Epidermal melanocyte (primary cell): ENCODE results near the gene PKP3.
"Not testable (repeated sequence)": the region's sequence is repeated elsewhere in the genome, so short reads cannot be mapped to it uniquely, and the experiment has no call there.

ENCODE experiments used
- DNase-seq: peaks from one replicate; pipeline ENCODE4 v3.0.0; 2011; ENCODE audit warnings: low spot score; ENCODE audit not compliant: insufficient read length

The PKP3 gene

DNA sequence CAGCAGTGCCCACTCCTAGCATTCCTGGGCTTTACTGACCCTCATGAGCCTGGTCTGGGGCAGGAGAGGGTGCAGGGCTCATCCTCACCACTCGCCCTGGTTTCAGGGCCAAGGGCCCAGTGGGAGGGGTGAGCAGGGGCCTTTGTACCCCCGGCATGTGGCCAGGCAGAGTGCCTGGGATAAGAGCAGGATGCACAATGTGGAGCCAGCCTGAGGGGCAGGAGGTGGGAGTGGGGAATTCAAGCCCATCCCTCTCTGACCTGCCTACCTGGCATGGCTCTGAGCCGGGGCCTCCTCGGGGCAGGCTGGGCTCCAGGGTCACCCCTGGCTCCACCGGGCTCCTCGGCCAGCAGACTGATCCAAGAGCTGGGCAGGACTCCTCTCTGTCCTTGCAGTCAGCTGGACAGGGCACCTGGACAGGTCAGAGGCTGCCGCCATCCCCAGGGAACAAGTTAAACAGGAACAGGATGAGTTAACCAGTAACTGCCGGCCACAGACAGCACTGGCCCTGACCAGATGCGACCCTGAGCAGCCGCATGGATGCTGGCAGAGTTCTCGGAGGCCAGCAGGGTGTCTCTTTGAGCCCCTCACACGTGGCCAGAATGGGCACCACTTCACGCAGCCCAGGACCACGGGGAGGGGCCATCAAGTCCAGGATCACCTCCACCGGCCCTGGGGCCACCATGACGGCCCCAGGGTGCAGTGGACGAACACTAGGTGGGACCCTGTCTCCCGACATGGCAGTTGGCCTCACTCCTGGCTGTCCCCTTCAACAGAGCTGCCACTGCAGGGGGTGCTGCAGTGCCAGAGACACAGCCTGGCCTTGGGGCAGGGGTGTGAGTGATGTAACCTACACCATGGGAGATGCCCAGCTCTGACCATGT lies 15.8 kb downstream of the PKP3 start:
- no peak for DNase-seq

DNA sequence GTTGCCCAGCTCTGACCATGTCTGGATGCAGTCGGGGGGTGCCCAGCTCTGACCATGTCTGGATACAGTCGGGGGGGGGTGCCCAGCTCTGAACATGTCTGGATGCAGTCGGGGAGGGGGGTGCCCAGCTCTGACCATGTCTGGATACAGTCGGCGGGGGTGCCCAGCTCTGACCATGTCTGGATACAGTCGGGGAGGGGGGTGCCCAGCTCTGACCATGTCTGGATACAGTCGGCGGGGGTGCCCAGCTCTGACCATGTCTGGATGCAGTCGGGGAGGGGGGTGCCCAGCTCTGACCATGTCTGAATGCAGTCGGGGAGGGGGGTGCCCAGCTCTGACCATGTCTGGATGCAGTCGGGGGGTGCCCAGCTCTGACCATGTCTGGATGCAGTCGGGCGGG lies 16.7 kb downstream of the PKP3 start:
- not testable (repeated sequence) for DNase-seq

DNA sequence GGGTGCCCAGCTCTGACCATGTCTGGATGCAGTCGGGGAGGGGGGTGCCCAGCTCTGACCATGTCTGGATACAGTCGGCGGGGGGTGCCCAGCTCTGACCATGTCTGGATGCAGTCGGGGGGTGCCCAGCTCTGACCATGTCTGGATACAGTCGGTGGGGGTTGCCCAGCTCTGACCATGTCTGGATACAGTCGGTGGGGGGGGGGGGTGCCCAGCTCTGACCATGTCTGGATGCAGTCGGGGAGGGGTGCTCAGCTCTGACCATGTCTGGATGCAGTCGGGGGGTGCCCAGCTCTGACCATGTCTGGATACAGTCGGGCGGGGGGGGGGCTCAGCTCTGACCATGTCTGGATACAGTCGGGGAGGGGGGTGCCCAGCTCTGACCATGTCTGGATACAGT lies 17.5 kb downstream of the PKP3 start:
- DNase-seq = not testable (repeated sequence)

DNA sequence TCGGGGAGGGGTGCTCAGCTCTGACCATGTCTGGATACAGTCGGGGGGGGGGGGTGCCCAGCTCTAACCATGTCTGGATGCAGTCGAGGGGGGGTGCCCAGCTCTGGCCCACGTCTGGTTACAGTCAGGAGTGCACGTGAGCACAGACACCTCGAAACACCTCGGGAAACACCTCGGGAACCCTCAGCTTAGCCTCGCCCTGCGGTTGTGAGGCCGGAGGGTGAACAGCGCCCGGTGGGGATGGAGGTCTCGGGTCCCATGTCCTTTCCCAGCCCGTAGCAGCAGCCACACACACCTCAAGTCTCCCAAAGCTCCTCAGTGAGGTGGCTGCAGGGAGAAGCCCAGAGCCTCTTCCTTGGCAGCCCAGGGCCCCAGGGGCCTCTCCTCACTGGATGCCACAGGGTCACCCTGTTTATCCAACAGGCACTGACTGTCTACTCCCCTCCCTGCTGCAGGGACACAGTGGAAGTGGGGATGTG lies 18.7 kb downstream of the PKP3 start:
- DNase-seq = no peak

DNA sequence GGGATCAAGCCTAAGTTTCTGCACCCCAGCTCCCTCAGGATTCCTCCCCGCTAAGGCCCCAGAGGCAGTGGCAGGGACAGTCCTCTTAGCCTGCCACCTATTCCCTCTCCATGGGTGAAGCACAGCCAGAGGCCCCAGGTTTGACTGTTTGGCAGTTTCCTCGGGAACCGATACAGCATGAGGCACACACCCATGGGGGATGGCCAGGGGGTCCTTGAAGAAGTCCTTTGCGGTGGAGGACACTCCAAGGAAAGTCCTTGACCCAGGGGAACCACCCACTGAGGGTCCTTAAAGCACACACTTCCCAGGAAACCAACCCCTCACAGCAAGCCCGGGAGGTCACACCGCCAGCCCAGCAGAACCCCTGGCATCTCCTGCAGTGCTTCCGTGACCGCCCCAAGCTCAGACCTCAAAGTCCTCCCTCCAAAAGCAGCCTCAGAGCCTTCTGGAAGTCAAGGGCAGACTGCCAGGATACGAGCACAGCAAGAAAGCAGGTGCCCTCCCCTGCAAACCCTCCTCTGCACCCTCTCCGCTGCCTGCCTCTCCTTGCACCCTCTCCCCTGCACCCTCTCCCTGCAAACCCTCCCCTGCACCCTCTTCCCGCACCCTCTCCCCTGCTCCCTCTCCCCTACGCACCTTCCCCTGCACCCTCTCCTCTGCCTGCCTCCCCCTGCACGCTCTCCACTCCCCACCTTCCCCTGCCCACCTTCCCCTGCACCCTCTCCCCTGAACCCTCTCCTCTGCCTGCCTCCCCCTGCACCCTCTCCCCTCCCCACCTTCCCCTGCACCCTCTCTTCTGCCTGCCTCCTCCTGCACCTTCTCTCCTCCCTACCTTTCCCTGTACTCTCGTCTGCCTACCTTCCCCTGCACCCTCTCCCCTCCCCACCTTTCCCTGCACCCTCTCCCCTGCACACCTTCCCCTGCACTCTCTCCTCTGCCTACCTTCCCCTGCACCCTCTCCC lies 19.4 kb downstream of the PKP3 start:
- DNase-seq = no peak

DNA sequence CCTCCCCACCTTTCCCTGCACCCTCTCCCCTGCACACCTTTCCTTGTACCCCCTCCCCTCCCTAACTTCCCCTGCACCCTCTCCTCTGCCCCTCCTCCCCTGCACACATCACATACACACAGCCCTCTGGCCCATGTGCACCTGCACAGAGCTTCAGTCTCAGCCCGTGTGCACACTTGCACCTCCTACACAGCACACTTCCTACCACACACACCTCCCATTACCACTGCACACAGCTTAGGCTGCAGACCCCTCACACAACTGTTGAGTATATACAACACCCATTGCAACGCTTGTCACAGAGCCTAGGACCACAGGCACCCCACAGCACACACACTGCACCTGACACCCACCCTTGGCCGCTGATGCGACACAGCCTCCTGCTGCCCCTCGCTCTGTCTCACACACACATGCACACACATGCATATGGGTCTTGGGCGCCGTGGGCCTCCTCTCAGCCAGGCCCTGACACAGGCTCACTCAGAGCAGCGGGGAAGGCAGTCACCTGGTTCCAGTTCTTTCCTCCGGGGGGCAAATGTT lies 20.4 kb downstream of the PKP3 start:
- DNase-seq = no peak

DNA sequence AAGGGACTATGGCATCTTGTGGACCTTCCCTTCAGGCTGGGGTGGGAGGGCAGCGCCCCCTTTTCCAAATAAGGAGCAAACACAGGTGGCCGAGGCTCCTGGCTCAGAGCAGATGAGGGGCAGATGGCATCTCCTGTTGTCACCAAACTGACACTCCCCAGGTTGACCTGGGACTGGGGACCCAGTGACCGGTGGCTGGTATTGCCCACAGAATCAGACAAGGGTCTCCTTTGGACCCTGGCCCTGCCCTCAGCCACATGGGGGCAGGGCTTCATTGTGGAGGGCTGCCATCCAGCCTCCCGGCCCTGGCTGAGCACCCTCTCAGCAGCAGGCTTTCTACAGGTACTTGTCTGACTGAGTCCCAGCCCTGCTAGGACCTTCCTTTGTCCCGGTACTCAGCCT lies 21.6 kb downstream of the PKP3 start:
- DNase-seq = no peak

DNA sequence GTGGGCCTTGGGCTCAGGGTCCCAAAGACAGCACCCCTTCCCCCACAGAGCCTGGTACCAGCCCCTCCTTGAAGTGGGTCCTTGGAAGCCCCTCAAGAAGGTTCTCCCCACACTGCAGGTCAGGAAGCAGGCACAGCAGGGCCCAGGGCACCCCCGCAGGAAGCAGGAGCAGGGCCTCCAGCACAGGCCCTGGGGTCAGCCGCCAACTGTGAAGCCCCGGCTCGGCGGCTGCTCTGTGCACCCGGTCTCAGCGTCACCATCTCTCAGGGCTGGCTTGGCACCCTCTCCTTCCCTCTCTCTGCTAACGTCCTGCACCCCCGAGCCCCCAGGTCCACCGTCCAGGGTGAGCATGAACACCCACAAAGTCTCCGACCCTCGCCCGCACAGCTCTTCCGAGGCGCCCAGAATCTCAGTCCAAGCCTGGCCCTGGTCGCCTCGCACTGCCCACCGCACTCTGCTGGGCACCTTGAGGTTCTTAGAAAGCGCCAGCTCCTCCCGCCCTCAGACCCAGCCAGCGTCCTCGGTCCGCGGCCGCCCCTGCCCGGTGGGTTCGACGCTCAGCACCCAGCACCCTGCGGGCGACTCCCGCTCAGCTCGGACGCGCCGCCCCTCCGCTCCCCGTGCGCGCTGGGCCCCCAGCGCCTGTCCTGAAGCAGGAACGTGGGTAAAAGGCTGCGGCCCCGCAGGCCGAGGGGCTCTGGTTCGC lies 22.2 kb downstream of the PKP3 start:
- no peak for DNase-seq

DNA sequence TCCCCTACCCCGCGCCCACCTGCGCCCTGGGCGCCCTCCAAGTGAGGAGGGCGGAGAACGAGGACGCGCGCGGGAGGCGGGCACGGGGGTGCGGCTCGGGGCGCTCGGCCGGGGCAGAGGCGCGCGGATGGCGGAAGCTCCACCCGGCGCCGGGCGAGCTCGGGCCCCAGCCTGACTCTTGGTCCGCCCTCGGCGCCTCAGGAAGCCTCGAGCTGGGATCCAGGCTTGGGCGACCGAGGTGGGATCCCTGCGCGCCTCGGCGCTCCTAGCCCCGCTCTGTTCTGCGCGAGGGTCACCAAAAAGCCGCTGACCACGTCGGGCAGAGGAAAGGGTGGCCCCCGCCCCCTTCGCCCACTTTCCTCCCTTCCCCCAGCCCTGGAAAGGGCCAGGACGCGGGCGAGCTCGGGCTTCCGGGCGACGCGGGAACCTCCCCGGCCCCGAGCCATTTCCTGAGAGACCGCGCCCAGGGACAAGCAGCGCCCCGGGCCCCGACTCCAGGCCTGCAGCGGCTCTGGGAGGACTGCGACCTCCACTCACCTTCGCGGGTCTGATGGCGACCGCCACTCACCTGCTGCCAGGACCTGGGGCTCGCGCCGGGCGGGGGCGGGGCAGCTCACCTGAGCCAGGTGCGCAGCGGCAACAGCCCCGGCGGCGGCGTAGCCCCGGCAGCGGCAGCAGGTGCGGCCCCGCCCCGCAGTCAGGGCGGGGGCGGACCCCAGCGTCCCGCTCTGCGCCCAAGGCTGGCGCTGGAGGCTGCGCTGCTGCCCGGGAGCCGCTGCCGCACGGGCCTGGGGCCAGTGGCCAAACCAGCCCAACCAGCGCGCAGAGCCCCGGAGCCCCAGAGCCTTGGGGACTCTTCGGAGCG lies 23.0 kb downstream of the PKP3 start:
- DNase-seq = peak; percentile 45

DNA sequence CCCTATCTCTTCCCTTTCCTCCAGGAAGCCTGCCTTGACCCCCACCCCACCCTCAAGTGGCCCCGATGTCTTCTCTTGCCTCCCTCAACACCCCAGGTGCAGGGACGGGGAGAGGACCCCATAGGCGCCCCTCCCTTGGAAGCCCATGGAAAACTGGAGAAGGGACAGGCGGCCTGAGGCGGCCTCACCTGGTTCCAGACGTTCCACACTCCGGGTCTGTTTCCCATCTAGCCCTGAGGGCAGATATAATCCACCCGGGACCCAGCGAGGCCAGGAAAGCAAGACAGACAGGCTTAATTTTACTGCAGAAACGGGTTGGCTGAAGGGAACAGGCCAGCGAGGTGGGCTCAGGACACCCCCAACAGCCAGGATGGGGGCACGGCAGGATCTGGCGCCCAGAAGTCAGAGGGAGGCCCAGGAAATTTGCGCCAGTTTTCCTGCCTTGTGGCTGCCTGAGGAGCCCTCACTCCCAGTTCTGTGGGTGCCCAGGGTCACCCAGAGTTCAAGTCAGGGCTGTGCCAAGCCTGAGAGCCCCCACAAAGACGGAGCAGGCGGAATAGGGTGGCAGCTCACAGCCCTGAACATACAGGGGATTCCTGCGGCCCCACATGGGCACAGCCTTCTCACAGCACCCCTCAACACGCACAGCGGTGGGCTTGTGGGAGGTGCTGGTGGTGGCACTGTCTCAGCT lies 23.8 kb downstream of the PKP3 start:
- no peak for DNase-seq

DNA sequence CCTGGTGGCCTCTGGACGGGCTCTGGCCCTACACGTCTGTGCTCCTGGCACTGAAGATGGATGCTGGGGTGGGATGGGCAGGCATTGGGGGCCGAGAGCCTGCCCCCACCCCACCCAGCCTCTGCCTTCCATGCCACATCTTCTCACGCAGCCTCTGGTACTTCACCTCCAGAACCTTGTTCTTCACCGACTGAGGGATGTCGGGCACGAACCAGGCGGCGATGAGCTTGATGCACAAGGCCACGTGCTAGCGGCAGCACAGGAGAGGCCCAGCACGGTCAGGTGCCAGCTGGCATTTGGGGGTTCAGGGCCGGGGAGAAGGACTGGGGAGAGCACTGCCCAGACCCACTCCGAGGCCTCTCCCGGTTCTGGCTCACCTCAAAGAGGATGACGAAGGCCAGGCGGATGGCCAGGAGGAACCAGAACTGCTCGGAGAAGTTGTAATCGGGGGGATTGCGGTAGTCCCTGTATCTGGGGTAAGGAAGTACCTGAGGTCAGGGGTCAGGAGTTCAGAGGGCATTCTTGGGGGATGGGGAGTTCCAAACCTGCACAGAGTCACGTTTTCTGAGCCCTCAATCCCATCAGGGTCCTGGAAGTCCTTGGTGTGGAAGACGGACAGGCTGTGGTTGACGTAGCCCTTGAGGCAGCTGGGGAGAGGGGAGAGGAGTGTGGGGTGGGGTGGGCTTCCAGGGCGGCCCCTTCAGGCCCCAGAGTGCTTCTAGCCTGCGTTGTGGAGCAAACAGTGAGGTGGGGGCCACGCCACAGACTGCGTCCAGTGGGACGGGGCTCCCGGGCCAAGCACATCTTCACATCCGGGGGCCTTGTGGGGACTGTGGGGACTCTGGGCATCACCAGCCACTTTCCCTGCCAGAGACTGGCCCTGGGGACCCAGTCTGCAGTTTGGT lies 24.6 kb downstream of the PKP3 start:
- DNase-seq = no peak

DNA sequence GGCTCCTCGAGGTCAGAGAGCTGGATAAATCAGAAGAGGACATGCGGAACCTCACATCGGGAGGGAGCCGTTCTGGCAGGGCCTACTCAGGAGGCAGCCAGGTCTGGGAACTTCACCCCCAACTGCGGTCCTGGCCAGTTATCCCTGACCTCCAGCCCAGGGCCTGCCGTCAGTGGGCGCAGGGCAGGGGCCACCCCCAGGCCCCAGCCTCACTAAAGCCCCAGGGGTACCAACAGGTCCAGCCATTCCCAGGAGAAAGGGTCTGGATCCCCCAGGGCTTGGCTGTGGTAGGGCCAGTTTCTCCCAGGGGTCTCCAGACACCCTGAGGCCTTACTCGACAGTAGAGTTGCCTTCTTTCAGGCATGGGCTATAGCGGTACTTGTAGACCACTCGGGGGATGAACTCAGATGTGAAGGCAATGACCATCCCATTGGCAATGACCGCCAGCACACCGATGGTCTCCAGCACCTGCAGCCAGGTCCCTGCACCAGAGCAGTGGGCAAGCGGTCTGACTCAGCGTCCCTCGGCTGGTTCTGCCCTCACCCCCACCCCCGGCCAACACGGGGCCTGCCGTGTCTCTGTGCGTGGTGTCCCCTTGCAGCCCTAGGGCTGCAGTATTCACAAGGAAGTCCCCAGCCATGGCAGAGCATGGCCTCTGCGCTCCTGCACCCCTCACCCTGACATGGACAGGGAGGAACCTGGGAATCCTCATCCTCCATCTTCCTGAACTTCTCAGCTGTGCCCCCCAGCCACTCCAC lies 25.4 kb downstream of the PKP3 start:
- no peak for DNase-seq

DNA sequence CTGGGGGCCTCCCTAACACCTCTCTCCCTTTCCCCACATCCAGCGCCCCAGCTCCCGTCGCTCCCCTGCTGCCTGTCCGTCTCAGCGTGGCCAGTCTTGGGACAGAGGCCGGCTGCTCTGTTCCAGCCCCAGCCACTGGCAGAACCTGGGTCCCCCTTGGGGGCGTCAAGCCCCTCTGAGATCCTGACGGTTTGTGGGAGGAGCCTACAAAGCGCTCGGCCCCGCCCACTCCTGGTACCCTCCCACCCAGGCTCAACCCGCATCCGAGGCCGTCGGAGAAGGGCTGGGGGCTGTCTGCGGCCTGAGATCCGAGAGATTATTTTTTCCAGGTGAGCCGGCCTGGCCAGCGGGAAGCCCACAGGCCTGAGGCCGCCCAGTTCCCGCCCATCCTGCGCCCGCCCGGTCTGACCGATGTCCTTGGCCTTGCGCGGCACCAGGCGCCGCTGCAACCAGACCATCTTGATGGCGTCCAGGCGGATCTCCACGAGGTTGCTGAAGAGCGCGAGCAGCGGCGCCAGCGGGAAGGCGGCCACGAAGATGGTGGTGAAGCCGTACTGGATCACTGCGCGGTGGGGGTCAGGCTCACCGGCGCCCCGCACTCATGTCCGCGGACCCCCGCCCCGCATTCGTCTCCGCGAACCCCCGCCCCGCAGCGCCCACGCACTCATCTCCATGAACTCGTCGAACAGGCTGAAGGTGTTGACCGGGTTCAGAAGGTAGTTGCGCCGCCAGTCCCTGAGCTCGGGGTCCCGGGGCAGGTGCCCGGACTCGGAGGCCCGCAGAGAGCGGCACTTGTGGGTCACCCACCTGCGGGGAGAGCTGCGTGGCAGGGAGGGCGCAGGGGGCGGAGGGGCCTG lies 26.3 kb downstream of the PKP3 start:
- no peak for DNase-seq

DNA sequence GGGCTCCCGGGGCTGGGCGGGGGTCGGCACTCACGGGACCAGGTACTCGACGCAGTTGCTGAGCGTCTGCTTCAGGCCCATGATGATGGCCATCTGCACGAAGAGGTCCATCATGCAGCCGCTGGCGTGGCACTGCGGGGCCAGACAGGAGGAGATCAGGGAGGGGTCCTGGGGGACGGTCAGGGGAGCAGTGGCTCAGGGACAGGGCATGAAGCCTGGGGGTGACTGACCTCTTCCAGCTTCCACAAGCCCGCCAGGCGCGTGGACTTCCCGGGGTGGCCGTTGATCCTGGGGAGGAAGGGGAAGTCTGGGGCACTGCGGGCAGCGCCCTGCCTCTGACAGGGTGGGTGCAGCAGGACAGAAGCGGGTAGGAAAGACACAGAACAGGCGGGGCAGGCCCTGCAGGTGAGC lies 26.9 kb downstream of the PKP3 start:
- DNase-seq = no peak

DNA sequence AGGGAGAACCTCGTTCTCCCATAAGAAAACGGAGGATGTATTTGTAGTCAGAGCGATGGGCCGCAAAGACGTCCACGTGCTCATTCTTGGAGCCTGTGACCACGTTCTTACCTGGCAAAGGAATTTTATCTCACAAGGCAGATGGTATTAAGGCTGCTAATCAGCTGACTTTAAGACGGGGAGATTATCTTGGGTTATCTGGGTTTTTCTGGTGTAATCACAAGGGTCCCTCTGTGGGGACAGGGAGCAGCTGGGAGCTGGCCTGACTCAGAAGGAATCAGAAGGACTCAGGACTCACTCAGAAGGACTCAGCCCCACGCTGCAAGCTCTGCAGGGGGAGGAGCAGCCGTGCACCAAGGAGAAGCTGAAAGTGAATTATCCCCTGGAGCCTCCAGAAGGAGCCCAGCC lies 28.2 kb downstream of the PKP3 start:
- DNase-seq = no peak

DNA sequence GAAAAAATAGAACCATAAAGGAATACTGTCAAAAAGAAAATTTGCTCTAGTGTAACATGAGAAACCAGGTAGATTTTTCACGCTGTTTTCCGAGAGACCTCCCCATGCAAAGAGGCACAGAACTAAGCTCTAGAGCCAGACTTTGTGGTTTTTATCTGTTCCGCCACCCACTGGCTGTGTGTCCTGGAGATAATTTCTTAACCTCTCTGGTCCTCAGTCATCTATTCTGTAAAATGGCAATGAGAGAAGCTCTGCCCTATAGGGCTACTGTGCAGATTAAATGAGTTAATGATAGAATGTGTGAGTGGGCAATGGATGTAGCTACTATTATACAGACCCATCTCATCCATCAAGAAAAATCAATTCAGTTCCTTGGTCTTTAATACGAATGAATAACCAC lies 30.2 kb downstream of the PKP3 start:
- no peak for DNase-seq

DNA sequence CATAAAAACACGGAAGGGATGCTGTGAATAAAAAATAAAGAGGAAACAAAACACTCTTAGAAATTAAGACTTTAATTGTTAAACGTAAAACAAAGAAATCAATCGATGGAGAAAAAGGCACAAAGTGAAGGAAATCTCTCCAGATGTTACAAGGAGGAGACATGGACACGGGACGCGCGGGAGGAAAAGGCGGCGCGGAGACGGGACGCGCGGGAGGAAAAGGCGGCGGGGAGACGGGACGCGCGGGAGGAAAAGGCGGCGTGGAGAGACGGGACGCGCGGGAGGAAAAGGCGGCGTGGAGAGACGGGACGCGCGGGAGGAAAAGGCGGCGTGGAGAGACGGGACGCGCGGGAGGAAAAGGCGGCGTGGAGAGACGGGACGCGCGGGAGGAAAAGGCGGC lies 30.8 kb downstream of the PKP3 start:
- DNase-seq = not testable (repeated sequence)
